ENCODE measurements around the gene ADAP1.
"Not testable (repeated sequence)": the region's sequence is repeated elsewhere in the genome, so short reads cannot be mapped to it uniquely, and the experiment has no call there.

The ADAP1 gene

DNA sequence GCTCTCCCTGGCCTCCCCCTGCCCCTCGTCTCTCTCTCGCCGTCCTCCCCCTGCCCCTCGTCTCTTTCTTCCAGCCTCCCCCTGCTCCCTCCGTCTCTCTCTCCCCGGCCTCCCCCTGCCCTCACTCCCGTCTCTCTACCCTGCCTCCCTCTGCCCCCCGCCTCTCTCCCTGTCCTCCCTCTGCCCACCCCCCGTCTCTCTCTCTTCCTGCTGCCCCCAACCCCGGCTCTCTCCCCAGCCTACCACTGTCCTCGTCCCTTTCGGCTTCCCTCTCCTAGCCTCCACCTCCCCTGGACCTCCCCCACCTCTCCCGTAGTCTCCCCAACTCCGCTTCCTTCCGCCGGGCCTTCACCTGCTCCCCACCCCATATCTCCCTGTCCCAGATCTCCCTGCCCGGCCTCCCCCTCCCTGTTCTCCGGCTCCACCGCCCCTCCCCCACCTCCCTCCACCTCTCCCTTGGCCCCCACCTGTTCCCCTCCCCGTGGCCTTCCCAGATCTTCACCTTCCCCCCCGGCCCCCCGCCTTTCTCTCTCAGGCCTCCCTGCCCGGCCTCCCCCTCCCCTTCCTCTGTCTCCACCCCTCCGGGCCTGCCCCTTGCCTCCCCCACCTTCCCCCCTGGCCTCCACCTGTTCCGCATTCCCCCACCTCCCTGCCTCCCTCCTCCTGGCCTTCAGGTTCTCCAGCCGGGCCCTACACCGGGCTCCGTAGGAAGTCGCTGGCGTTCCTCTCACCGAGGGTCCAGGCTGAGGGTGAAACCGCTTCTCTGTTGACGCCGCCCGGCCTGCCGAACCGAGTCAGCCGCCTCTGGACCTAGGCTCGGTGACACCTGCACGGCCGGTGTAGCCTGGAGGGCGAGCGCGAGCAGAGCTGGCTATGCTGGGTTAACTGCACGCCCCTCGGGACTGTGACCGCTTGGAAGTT is 76.9 kb downstream of the ADAP1 start:
- no peak for DNase-seq

DNA sequence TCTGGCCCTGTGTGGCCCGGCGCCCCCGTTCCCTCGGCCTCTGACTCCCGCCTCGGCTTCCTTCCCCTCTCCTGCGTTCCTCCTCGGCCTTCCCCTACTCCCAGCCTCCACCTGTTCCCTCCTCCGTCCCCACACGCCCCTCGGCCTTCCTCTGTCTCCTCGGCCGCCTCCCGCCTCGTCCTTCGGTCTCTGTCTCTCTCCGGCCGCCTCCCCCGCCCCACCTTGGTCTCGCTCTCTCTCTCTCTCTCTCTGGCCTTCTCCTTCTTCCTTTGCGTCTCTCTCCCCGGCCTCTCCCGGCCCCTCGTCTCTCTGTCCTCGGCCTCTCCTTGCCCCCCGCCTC is 77.5 kb downstream of the ADAP1 start:
- no peak for DNase-seq

- DNase-seq = peak; percentile 62 to 90
Observed at GRCh38 chr7:876077-876971, 78.2 kb downstream of the ADAP1 start, which contains the start of gene GET4. Gene GET4 (plus strand): TSS chr7:876554. CDS start chr7:876646, 92 bp downstream.

DNA sequence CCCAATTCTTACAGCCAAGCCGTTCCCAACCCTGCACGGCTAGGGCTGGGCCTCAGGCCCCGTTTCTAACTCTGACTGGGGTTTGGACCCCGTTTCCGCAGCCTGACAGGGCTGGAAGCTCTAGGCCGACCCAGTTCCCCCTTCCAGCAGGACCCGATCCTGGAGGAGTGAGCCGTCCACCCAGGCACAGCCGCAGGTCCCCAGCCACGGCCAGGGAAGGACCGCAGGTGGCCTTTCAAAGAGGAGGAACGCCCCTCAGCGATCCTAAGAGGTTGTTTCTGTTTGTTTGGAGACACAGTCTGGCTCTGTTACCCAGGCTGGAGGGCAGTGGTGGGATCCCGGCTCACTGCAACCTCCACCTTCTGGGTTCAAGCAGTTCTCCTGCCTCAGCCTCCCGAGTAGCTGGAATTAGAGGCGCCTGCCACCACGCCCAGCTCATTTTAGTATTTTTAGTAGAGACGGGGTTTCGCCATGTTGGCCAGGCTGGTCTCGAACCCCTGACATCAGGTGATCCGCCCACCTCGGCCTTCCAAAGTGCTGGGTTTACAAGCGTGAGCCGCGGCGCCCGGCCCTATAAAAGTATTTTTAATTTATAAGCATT is 78.9 kb downstream of the ADAP1 start:
- DNase-seq = no peak

- no peak for DNase-seq
Observed at GRCh38 chr7:875051-875450, 79.4 kb downstream of the ADAP1 start.

DNA sequence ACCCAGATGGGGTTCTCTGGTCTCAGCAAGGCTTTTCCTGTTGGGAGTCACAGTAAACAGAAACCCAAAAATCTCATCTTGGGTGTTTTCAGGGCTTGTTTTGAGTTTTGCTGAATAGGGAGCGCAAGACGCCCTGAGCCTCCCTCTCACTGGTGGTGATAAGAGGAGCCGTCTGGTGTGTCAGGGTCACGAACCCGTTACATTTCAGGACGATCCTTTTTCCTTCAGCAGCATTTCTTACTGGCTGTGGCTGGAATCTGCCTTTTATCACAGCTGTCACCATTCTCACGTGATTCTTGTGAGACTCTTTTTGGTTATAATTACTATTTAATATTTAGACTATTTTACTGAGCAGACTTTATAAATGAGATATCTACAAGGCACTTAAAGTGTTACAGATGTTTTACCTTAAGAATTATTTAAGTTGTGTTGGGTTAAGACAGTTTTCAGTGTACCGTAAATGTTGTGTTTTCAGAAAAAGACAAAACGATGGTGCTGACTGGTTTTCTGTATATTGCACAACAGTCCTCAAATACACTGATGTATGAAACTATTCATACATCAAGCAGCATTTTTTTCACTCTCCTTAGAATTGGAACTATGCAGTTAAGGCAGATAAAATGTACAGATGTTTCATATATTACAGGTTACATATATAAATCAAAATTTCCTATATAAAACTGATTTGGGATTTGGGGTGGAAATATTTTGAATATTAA is 80.3 kb downstream of the ADAP1 start:
- DNase-seq = no peak

DNA sequence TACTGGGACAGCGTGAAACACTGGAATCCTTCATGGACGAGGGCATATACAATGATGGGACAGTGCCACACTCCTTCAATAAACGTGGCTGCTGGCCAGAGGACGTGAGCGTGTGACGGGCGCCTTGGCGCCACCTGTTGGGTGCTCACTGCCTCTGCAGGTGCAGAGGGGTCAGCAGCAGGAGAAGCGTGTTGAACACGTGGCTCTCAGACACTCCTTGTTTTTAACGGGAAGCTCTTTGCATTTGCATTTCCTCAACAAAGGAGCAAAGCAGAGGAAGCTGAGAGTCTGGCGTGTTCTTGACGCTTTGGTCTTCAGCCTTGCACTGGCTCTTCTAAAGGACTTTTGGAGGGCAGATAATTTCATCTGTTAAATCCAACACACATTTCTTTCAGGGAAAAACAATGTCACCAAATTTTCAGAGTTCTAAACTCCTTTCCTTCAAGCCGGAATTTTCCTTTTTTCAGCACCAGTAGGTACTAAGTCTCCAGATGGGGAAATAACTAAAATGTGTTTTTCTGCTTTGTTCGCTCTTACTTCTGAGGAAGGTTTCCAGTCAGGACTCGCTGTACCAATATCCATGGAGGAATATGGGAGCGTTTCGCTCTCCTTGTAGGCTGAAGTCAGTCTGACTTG is 81.0 kb downstream of the ADAP1 start:
- DNase-seq = peak in 1 of 2 experiments; percentile 12

GRCh38 chr7:872685-873084 is 81.8 kb downstream of the ADAP1 start:
- DNase-seq = not testable (repeated sequence)

GRCh38 chr7:871900-872537 is 82.5 kb downstream of the ADAP1 start:
- DNase-seq = no peak

GRCh38 chr7:869348-869747 is 85.1 kb downstream of the ADAP1 start:
- DNase-seq = no peak

- no peak for DNase-seq
Observed at GRCh38 chr7:868189-868486, 86.3 kb downstream of the ADAP1 start.

DNA sequence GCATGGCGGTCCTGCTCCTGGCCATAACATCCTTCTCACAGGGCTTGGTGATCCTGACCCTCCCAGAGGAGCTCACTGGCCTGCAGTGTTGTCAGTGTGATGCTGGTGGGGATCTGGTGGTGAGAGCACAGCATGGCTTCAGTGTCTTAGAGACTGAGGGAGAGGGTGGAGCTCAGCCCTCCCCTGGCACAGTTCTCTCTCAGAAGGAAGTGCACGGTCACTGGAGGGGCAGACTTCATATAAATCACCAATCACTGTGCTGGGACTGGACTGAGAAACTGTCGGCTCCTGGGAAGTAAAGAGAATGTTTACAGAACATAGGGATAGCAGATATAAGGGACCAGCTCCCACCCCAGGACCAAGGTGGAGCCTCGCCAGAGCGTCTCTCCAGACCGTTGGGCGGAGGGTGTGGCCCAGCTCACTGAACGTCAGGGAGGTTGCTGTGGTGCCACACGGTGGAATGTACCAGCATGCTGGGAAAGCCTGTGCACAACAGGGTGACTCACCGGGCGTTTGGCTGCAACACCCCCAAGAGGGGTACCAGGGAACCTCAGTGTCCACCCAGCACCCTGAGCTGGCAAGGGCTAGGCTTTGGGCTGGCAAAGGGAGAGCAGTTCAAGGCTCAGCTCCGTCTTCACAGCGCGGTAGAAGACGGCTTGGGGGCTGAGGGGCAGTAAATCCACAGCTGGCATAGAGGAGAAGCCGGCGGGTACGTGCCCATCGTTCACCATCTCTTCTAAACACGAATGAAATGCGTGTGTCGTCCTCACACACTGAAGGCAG is 86.9 kb downstream of the ADAP1 start:
- DNase-seq = no peak

- no peak for DNase-seq
Observed at GRCh38 chr7:867001-867405, 87.5 kb downstream of the ADAP1 start.

DNA sequence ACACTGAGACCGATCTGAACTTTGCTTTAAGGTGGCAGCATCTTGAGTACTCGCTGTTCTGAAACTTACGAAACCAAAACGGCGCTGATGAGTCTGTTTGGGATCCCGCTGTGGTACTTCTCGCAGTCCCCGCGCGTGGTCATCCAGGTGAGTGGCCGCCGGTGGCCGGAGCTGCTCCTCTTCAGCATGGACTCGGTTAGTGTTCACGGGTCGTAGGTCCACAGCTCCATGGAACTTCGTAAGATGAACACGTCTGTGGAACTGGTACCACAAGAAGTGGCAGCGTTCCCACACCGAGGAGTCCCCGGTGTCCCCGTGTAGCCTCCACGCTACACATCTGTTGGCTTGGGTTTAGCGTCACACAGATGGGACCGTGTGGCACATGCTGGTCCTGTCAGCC is 88.6 kb downstream of the ADAP1 start:
- DNase-seq = no peak

- no peak for DNase-seq
Observed at GRCh38 chr7:863106-863505, 91.4 kb downstream of the ADAP1 start.

DNA sequence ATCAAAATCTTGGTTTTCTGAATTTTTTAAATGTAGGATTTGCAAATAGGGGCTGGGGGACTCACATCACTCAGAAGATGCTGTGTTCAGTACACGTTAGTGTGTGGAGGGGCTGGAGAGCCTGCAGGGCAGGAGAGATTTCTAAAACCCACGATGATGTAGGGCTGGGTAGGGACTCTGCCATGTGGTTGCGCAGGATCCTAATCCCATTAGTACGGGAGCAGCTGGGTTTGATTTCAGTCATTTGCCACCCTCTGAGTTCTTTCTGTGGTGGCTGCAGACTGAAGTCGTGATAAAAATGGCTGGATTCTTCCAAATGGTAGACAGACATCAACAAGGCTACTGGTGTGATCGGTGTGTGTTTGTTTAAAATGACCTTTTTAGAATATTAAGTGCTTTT is 92.3 kb downstream of the ADAP1 start:
- DNase-seq = no peak

DNA sequence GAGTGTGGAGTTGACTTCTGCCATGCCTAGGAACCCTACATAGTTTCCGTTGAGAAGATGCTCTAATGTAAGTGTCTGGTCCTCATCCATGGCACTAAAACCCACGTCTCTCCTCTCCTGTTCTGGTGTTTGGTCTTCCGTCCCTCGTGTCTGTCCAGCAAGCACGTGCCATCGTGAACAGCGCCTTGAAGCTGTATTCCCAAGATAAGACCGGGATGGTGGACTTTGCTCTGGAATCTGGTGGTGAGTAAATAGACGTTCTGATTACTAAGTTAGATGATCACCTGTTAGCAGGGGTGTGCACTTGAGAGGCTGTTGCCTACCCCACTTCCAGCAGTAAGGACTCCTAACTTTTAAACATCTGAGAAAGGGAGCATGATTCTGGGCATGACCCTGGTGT is 93.3 kb downstream of the ADAP1 start:
- DNase-seq = no peak

DNA sequence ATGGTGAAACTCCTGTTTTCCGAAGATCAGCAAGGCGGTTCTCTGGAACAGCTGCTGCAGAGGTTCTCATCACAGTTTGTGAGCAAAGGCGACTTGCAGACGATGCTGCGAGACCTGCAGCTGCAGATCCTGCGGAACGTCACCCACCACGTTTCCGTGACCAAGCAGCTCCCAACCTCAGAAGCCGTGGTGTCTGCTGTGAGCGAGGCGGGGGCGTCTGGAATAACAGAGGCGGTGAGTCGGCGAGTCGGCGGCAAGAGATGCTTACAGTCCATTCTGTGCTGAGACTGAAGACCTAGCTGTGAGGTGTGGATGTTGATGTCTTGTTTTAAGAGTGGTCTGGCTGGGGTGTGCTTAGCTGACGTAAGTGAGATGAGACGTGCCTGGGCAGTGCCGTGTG is 94.3 kb downstream of the ADAP1 start:
- no peak for DNase-seq

GRCh38 chr7:859359-860030 is 95.0 kb downstream of the ADAP1 start:
- no peak for DNase-seq

DNA sequence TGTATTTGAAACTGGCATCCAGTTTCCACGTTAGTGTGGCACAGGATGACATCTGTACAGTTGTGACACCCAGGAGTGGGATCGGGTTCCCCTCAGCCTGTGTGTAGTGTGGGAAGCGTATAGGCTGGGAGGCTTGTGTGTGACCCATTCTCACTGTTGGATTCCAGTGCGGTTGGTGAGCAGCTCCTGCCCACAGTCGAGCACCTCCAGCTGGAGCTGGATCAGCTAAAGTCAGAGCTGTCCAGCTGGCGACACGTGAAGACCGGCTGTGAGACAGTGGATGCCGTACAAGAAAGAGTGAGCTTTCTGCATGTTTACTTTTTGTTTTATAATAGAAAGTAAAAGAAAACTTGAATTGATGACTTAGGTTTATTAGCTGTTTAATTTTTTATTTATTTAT is 96.8 kb downstream of the ADAP1 start:
- no peak for DNase-seq

All from NCI-H187 (cell line).